GM21825 (cell line): ENCODE measurements around the gene GMEB1.
"Not testable (repeated sequence)": the region's sequence is repeated elsewhere in the genome, so short reads cannot be mapped to it uniquely, and the experiment has no call there.

Experiments used
- ATAC-seq: cut with Tn5 transposase; IDR thresholded peaks from one replicate; pipeline ENCODE4 v1.9.1; 2021; ENCODE audit warnings: mild to moderate bottlenecking, moderate library complexity; ENCODE audit not compliant: unreplicated experiment

GMEB1 gene

GRCh38 chr1:28668191-28668955 lies at the start of gene GMEB1:
Gene GMEB1 (plus strand): TSS chr1:28668784. CDS start chr1:28683613, 14,829 bp downstream.
- ATAC-seq, result peak; percentile 60

- ATAC-seq, result no peak
Measured at GRCh38 chr1:28631713-28632112, 36.9 kb upstream of the GMEB1 start.

GRCh38 chr1:28632560-28632959 lies 36.0 kb upstream of the GMEB1 start:
- ATAC-seq, result no peak

DNA sequence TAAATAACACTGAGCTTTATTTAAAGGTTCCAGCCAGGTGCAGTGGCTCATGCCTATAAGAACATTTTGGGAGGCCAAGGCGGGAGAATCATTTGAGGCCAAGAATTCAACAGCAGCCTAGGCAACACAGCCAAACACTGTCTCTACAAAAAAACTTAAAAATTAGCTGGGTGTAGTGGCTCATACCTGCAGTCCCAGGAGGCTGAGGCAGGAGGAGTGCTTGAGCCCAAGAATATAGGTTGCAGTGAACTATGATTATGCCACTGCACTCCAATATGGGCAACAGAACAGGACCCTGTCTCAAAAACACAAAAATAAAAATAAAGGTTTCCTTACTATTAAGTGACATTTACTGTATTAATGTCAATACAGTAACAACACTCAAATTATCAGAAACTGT lies 27.8 kb upstream of the GMEB1 start:
- ATAC-seq, result no peak

GRCh38 chr1:28642056-28642846 lies 26.3 kb upstream of the GMEB1 start:
- peak; percentile 13 for ATAC-seq

DNA sequence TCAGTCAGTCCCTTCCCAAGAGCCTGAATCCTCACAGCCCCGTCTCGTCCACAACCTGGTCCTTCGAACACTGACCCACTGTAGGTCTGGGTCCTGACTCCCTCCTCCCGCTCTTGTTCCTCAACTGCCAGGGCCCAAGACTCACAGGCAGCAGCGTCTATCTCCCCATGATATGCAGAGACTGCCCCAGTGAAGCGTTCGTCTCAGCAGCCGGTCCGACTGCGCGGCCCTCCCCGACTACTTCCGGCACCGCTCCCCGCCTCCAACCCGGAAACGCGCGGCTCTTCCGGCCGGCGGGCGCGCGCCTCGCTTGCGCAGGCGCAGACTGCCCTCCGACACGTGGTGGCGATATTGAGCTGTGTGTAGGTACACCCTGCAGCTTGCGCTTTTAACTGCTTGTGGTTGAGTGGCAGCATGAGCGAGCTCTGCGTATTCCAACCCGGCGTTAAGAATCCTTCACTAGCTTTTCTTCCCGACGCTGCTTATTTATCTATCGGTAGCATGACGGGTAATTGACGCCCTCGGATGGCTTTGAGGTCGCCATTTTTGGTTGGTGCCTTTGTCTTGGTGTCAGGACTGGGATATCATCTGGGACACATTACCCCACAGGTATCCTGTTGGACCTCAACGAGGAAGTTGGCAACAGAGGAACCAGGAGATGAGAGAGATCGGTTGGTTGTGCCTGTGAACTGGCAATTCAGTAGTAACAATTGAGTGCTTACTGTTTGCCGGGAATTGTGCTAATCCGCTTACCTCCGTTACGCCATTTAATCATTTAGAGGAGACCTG lies 25.5 kb upstream of the GMEB1 start, which contains the start of gene TAF12:
TAF12 (minus strand) TSS at position 221 of the 789 bp plus-strand sequence. CDS start 20,986 bp downstream, outside the sequence.
- peak; percentile 70 for ATAC-seq

- ATAC-seq, result no peak
Measured at GRCh38 chr1:28644494-28644893, 24.1 kb upstream of the GMEB1 start.

DNA sequence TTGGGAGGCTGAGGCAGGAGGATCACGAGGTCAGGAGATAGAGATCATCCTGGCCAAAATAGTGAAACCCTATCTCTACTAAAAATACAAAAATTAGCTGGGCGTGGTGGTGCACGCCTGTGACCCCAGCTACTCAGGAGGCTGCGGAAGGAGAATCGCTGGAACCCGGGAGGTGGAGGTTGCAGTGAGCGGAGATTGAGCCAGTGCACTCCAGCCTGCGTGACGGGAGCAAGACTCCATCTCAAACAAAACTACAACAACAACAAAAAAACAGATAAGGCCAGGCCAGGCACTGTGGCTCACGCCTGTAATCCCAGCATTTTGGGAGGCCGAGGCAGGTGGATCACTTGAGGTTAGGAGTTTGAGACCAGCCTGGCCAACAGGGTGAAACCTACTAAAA lies 23.2 kb upstream of the GMEB1 start:
- ATAC-seq, result not testable (repeated sequence)

GRCh38 chr1:28646040-28646439 lies 22.5 kb upstream of the GMEB1 start:
- ATAC-seq, result no peak

DNA sequence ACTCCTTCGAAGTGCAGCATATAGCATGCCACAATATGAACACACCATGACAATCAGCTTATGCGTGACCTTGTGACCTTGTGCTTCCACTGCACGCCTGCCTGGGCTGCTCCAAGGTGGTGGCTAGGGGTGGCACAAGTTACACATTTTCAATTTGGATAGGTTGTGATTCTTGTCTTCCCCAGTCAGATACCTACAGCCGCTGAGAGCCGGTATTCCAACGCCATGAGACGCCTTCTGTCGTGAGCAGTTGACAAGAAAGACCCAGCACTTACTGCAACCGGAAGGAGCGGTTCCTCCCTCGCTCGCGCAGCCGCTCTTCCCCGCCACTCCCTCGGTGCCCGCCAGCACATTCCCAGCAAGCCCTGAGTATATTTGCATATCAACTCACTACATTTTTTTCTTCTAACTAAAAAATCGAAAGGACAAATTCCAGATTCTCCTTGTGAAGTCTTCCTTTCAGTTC lies 20.5 kb upstream of the GMEB1 start:
- ATAC-seq, result peak; percentile 62

DNA sequence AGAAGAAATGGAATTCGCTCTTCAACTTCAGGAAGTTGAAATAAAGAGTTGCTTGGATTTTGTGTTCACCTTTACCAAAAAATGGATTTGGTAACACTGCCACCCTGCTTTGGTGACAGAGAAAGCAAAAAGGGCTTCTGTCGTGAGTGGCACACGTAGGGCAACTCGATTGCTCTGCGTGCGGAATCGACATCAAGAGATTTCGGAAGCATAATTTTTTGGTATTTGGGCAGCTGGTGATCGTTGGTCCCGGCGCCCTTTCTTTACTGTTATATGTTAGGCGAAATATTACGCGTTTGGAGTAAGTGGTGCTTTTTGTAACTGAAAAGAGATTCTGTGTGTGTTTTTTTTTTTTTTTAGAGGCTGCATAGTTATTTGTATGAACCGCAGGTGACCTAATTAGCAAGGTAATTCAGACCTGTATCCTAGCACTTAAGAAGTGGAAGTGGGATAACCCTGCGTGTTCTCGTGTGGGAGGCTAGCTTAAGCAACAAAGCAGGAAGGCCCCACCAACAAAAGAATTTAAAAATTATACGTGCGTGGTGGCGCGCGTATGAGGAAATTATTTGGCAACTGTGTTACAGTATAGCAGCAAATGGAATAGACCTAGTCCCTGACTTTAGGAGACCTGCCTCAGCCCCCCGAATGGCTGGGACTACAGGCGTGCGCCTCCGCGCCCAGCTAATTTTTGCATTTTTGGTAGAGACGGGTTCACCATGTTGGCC lies 19.9 kb upstream of the GMEB1 start, which contains the start of gene RNU11:
RNU11 (plus strand) TSS at position 127 of the 725 bp plus-strand sequence.
- peak; percentile 60 for ATAC-seq

GRCh38 chr1:28653063-28653462 lies 15.5 kb upstream of the GMEB1 start:
- ATAC-seq, result not testable (repeated sequence)

GRCh38 chr1:28653870-28654269 lies 14.7 kb upstream of the GMEB1 start:
- not testable (repeated sequence) for ATAC-seq

GRCh38 chr1:28655448-28656311 lies 12.9 kb upstream of the GMEB1 start:
- ATAC-seq, result not testable (repeated sequence)

- no peak for ATAC-seq
Measured at GRCh38 chr1:28656335-28656734, 12.2 kb upstream of the GMEB1 start.

DNA sequence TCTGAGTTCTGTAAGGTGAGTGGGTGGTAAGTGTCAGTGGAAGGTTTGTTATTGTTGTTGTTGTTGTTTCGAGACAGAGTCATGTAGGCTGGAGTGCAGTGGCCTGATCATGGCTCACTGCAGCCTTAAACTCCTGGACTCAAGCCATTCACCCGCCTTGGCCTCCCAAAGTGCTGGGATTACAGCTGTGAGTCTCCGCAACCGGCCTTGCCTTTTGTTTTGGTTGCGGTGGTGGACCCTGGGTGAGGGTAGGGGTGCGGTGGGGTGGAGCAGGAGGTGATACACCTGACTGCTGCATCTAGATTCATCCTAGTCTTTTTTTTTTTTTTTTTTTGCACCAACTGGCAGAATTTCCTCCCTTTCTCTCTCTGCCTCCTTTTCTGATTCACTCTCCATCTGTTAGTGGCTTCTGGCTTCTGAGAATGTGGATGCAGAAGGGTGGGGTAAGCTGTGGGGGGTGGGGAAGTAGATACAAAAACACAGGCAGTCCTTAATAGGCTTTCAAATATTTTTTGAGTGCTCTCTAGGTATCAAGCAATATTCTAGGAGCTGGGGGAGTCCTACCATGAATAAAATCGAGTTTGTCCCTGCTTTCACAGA lies 4.6 kb upstream of the GMEB1 start:
- no peak for ATAC-seq

- ATAC-seq, result no peak
Measured at GRCh38 chr1:28666806-28667205, 1.8 kb upstream of the GMEB1 start.

DNA sequence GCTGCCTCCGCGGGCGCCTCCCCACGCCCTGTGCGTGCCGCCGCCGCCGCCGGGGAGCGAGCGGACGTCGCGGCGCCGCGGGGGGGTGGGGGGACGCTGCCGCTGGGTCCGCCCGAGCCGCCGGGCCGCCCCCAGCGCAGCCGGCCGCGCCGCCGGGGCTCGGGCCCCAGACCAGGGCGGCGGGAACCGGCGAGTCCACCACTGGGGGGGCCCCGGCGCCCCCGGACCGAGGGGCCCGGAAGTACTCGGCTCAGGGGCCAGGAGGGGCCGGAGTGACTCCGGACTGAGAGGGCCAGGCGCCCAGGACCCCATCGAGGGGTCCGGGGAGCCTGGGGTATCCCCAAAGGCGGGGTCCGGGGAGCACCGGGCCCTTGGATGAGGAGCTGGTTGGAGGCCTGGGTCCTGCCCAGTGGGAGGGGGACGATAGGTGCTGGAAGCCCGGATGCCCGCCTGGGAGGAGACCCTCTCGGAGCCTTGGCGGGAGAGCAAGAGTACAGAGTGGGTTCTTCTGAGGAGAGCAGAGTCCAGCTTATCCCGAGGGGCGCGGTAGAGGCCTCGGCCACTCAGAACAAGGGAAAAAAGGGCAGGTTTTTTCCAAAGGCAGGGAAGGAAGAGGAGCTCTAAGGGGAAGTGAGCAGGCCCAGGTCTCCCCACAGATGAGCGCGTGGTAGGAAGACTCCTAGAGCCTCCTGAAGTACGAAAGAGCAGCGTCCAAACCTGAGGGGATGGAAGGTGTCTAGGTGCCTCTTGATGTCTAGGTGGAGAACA lies 556 bp downstream of the GMEB1 start:
- peak; percentile 41 for ATAC-seq
